HG03439 (cell line): Measurements from ENCODE around the gene FUBP3.

Source experiments
- ATAC-seq: cut with Tn5 transposase; IDR thresholded peaks from one replicate; pipeline ENCODE4 v1.9.1; 2021; ENCODE audit warnings: mild to moderate bottlenecking, moderate library complexity; ENCODE audit not compliant: unreplicated experiment

FUBP3 gene, protein sequence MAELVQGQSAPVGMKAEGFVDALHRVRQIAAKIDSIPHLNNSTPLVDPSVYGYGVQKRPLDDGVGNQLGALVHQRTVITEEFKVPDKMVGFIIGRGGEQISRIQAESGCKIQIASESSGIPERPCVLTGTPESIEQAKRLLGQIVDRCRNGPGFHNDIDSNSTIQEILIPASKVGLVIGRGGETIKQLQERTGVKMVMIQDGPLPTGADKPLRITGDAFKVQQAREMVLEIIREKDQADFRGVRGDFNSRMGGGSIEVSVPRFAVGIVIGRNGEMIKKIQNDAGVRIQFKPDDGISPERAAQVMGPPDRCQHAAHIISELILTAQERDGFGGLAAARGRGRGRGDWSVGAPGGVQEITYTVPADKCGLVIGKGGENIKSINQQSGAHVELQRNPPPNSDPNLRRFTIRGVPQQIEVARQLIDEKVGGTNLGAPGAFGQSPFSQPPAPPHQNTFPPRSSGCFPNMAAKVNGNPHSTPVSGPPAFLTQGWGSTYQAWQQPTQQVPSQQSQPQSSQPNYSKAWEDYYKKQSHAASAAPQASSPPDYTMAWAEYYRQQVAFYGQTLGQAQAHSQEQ

GRCh38 chr9:130578865-130579737, at the start of gene FUBP3:
FUBP3 (plus strand) TSS chr9:130579577; CDS start chr9:130579681, 104 bp downstream.
- peak; percentile 87 for ATAC-seq

DNA sequence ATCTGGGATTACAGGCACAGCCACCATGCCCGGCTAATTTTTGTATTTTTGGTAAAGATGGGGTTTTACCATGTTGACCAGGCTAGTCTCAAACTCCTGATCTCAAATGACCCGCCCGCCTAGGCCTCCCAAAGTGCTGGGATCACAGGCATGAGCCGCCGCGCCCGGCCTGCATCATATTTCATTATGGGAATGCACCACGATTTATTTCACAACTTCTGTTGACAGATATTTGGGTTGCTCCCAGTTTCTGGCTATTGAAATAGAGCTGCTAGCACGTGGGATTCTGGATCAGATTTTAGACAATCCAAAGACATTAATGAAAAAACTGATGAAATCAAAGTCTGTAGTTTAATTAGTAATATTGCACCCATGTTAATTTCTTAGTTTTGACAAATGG, 48.4 kb upstream of the FUBP3 start:
- ATAC-seq, result no peak

GRCh38 chr9:130531670-130532069, 47.7 kb upstream of the FUBP3 start:
- no peak for ATAC-seq

GRCh38 chr9:130532426-130533080, 46.8 kb upstream of the FUBP3 start:
- no peak for ATAC-seq

GRCh38 chr9:130535818-130536521, 43.4 kb upstream of the FUBP3 start:
- ATAC-seq, result no peak

DNA sequence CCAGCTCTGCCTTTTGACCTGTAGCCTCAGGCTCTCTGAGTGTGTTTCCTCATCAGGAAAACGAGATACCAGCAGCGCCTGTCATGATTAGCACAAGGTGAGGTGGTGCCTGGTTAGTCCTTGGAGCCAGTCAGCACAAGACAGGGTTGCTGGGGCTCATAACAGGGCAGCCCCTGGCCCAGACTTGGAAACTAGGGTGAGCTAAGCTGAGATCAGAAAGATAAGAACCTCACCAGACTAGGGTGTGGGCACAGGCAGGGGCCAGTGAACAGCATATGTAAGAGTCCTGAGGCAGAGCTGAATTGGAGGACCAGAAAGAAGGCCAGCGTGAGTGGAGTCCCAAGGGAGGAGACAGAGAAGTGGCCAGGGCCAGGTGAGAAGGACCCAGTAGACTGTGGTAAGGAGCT, 42.7 kb upstream of the FUBP3 start:
- ATAC-seq, result no peak

- no peak for ATAC-seq
Measured at GRCh38 chr9:130537346-130538050, 41.9 kb upstream of the FUBP3 start.

GRCh38 chr9:130539420-130540223, 39.8 kb upstream of the FUBP3 start:
- no peak for ATAC-seq

DNA sequence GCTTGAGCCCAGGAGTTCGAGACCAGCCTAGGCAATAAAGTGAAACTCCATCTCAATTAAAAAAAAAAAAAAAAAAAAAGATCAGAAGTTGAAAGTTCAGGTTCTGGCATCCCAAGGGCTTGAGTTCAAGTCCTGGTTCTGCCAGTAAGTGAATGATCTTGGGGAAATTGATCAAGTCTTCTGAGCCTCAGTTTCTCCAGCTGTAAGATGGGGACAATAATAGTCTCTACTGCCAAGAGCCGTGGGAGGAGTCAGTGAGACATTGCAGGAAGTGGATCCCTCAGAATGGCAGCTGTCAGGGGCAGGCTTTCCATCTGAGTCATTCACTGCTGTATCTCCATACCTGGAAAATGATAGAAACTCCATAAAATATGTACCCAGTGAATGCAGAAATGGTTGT, 37.8 kb upstream of the FUBP3 start:
- no peak for ATAC-seq

- no peak for ATAC-seq
Measured at GRCh38 chr9:130542038-130542437, 37.3 kb upstream of the FUBP3 start.

GRCh38 chr9:130542457-130543228, 36.7 kb upstream of the FUBP3 start:
- ATAC-seq, result no peak

DNA sequence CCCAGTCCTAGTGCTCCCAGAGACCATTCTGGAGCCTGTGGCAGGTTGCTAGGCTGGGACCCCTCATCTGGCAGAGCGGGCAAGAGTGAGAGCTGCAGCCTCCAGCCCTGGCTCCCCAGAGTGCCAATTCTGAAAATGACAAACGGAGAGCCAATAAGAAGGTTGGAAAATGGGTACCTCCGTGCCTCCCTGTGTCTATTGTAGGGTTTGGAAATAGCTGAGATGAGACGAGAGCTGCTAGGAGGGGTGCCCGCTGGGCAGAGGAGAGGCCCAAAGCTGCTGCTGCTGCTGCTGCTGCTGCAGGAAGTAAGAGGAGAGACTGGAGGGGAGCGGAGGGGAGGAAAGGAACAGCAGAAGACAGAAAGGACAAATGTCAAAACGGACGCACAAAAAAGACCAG, 36.0 kb upstream of the FUBP3 start:
- ATAC-seq, result no peak

GRCh38 chr9:130543859-130544258, 35.5 kb upstream of the FUBP3 start:
- no peak for ATAC-seq

DNA sequence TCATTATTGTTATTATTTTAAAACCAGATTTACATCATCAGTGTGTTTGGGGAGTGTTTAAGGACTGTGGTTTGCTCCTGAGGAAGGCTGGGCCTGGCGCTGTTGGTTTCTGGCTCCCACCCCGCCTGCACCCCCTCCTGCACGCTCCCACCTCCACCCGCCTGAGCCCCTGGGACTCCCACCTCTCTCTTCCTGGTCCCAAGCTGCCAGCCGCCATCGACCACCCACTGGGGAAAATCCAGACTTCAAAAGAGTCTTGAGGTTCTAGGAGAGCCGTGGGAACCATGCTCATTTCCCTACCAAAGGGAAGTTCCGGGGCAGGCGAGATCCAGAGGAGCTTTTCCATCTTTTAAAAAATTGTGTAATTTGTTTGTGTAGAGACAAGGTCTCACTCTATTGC, 35.0 kb upstream of the FUBP3 start:
- ATAC-seq, result no peak

- ATAC-seq, result no peak
Measured at GRCh38 chr9:130548103-130548502, 31.3 kb upstream of the FUBP3 start.

DNA sequence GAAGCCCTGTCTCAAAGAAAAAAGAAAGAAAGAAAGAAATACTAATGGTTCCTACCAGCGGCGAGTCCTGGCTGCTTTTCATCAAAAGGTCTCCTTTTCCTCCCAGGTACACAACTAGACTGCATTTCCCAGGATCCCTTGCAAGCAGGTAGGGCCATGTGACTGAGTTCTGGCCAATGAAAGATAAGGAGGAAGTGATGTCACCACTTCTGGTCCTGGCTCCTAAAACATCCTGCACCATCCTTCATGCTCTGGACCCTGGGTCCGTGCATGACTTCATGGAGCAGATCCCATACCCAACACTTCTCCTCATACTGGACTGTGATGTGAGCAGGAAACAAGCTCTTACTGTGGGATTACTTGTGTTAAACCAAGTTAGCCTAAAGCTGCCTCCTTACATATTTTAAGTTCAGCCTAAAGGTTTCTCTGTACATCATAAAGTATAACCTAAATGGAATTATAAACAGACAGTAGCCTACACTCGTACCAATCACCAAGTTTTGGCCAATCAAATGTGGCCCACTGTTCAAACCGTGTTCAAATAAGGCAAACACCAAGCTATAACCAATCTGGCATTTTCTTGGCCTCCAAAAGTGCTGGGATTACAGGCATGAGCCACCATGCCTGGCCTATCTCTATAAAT, 30.2 kb upstream of the FUBP3 start:
- no peak for ATAC-seq

DNA sequence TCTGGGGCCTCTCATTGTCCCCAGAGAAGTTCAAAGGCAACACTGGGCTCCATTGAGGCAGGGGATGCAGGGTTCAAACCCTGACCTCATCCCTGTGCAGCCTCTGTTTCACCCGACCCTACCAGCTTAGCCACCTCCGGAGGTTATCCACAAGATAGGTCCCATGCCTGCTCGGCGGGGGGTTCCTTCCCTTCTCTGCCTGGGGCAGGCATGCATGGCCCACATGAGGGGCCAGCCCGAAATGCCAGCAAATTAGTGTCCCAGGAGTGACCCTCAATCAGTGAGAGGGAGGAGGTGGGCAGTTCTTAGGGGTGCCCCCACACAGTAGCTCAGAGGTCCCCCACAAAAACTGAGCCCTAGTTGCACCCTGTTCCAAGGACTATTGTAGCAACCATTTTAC, 24.8 kb upstream of the FUBP3 start:
- ATAC-seq, result no peak

- ATAC-seq, result no peak
Measured at GRCh38 chr9:130555061-130555460, 24.3 kb upstream of the FUBP3 start.
